H1 (cell line): ENCODE measurements around the gene USP10. TPM values are rescaled to one million over a fixed set of nuclear protein-coding genes. Genes with fewer than 3 reads are reported as not detected.

Experiments
- CTCF ChIA-PET: fragments of 300-600 bp; sonication (Branson Sonifier 250); formaldehyde crosslinking; loops from one replicate; lab custom pipeline; 2021; ENCODE audit not compliant: partially characterized antibody; lab: Charles Lee
- POLR2A ChIA-PET: fragments of 300-600 bp; sonication (Branson Sonifier 250); formaldehyde crosslinking; loops from one replicate; lab custom pipeline; 2021; ENCODE audit warnings: inconsistent platforms; ENCODE audit not compliant: partially characterized antibody; lab: Charles Lee
- DNase-seq, 2 experiments: peaks; one replicate each; pipeline versions ENCODE4 v3.0.0 to v3.0.0-alpha.2; 2010 to 2022; ENCODE audit warnings: low spot score in 2 of 2, low read depth in 1 of 2, mixed read lengths in 1 of 2
- FAIRE-seq: peaks from 2 replicates; lab custom pipeline; 2011; peaks lifted over from hg19 to GRCh38; lab: Jason Lieb, UNC
- H2AFZ ChIP-seq: 2 replicates; pipeline ENCODE4 v1.8.1; 2012; ENCODE audit warnings: low read length, inconsistent platforms
- H2AK5ac ChIP-seq: 2 replicates; pipeline ENCODE4 v1.6.1; 2013; ENCODE audit warnings: low read depth, low read length
- H2BK120ac ChIP-seq: replicated peaks from 2 replicates; pipeline ENCODE3; 2013; ENCODE audit warnings: low read depth, low read length, inconsistent platforms
- H2BK12ac ChIP-seq: 2 replicates; pipeline ENCODE4 v1.6.1; 2013; ENCODE audit warnings: low read depth, low read length
- H2BK15ac ChIP-seq: 2 replicates; pipeline ENCODE4 v1.6.1; 2013; ENCODE audit warnings: low read length
- H2BK20ac ChIP-seq: 2 replicates; pipeline ENCODE4 v1.6.1; 2013; ENCODE audit warnings: low read length
- H2BK5ac ChIP-seq: 2 replicates; pipeline ENCODE4 v1.6.1; 2013; ENCODE audit warnings: low read depth, low read length
- H3K14ac ChIP-seq: 2 replicates; pipeline ENCODE4 v1.6.1; 2013; ENCODE audit warnings: inconsistent platforms; ENCODE audit not compliant: insufficient read length
- H3K18ac ChIP-seq: 2 replicates; pipeline ENCODE4 v1.6.1; 2013; ENCODE audit warnings: low read length; ENCODE audit errors: extremely low read depth
- H3K23ac ChIP-seq: 2 replicates; pipeline ENCODE4 v1.6.1; 2013; ENCODE audit warnings: inconsistent platforms; ENCODE audit not compliant: insufficient read length
- H3K23me2 ChIP-seq: 2 replicates; pipeline ENCODE4 v1.6.1; 2013; ENCODE audit warnings: low read depth, low read length
- H3K27ac ChIP-seq: 2 replicates; pipeline ENCODE4 v1.6.1; 2011; ENCODE audit warnings: low read depth, low read length, inconsistent platforms
- H3K27me3 ChIP-seq, 4 experiments: replicated peaks in 1 of 4; 1 replicate in 1 of 4; 2 replicates in 3 of 4; pipeline versions ENCODE4 v1.6.1 to v1.8.1; 2011 to 2013; ENCODE audit warnings: low read length in 3 of 4, mild to moderate bottlenecking in 3 of 4, inconsistent platforms in 2 of 4, mixed read lengths in 2 of 4, moderate library complexity in 1 of 4; ENCODE audit not compliant: control insufficient read depth in 3 of 4, insufficient read depth in 3 of 4; ENCODE audit errors: extremely low read depth in 1 of 4
- H3K36me3 ChIP-seq, 4 experiments: 2 replicates each; pipeline versions ENCODE4 v1.6.1 to v1.8.1; 2011 to 2013; ENCODE audit warnings: mild to moderate bottlenecking in 4 of 4, low read length in 3 of 4, moderate library complexity in 2 of 4, control low read depth in 1 of 4, inconsistent platforms in 1 of 4; ENCODE audit not compliant: insufficient read depth in 4 of 4, control insufficient read depth in 2 of 4
- H3K4ac ChIP-seq: replicated peaks from 2 replicates; pipeline ENCODE3; 2013; ENCODE audit warnings: low read length, low read depth, mixed read lengths, inconsistent platforms; ENCODE audit not compliant: insufficient read length
- H3K4me1 ChIP-seq, 4 experiments: replicated peaks in 1 of 4; 1 replicate in 1 of 4; 2 replicates in 3 of 4; pipeline versions ENCODE4 v1.6.1 to v1.8.1; 2011 to 2013; ENCODE audit warnings: low read length in 3 of 4, inconsistent platforms in 2 of 4, mixed read lengths in 1 of 4; ENCODE audit not compliant: insufficient read depth in 4 of 4, control insufficient read depth in 3 of 4
- H3K4me2 ChIP-seq, 2 experiments: 2 replicates each; pipeline versions ENCODE4 v1.6.1 to v1.8.1; 2011 to 2013; ENCODE audit warnings: low read depth in 2 of 2, low read length in 2 of 2, control low read depth in 1 of 2, inconsistent platforms in 1 of 2, mild to moderate bottlenecking in 1 of 2; ENCODE audit not compliant: insufficient read depth in 1 of 2
- H3K4me3 ChIP-seq, 4 experiments: fragments of 200-600, 300-600 bp in 1 of 4; sonication (generic), shearing (Covaris generic), sonication (Bioruptor Twin) in 1 of 4; 2 replicates each; pipeline versions ENCODE4 v1.5.1 to v1.8.1; 2011 to 2016; ENCODE audit warnings: low read length in 4 of 4, low read depth in 3 of 4, control low read depth in 2 of 4, inconsistent platforms in 2 of 4, mild to moderate bottlenecking in 2 of 4, mixed read lengths in 1 of 4, moderate library complexity in 1 of 4; ENCODE audit not compliant: insufficient read depth in 2 of 4; ENCODE audit errors: extremely low read depth in 1 of 4
- H3K56ac ChIP-seq: replicated peaks from 2 replicates; pipeline ENCODE3; 2013; ENCODE audit warnings: low read depth, mild to moderate bottlenecking, mixed read lengths, low read length, inconsistent platforms; ENCODE audit not compliant: insufficient read length
- H3K79me1 ChIP-seq: 2 replicates; pipeline ENCODE4 v1.6.1; 2013; ENCODE audit warnings: low read depth, low read length, control low read depth
- H3K79me2 ChIP-seq, 2 experiments: 2 replicates each; pipeline versions ENCODE4 v1.6.1 to v1.8.1; 2012 to 2013; ENCODE audit warnings: low read length in 2 of 2, mild to moderate bottlenecking in 2 of 2, inconsistent platforms in 1 of 2; ENCODE audit not compliant: insufficient read depth in 2 of 2, control insufficient read depth in 1 of 2
- H3K9ac ChIP-seq, 4 experiments: replicated peaks in 1 of 4; 1 replicate in 1 of 4; 2 replicates in 3 of 4; pipeline versions ENCODE4 v1.6.1 to v1.8.1; 2011 to 2013; ENCODE audit warnings: low read depth in 3 of 4, low read length in 3 of 4, control low read depth in 2 of 4, mild to moderate bottlenecking in 2 of 4, moderate library complexity in 2 of 4, inconsistent platforms in 1 of 4; ENCODE audit errors: extremely low read depth in 1 of 4
- H3K9me3 ChIP-seq, 2 experiments: 2 replicates each; pipeline versions ENCODE4 v1.6.1 to v1.8.1; 2012 to 2013; ENCODE audit warnings: mild to moderate bottlenecking in 2 of 2, moderate library complexity in 2 of 2, control low read depth in 1 of 2, inconsistent platforms in 1 of 2, low read depth in 1 of 2, low read length in 1 of 2, mixed read lengths in 1 of 2; ENCODE audit not compliant: insufficient read depth in 2 of 2
- H4K20me1 ChIP-seq, 2 experiments: replicated peaks in 1 of 2; 2 replicates each; pipeline versions ENCODE3 to v1.8.1; 2011 to 2013; ENCODE audit warnings: inconsistent platforms in 2 of 2, low read length in 2 of 2, mild to moderate bottlenecking in 1 of 2; ENCODE audit not compliant: insufficient read depth in 2 of 2, control insufficient read depth in 1 of 2
- H4K5ac ChIP-seq: 2 replicates; pipeline ENCODE4 v1.6.1; 2013; ENCODE audit warnings: low read length, low read depth, mixed read lengths, inconsistent platforms; ENCODE audit not compliant: insufficient read length
- H4K8ac ChIP-seq: 2 replicates; pipeline ENCODE4 v1.8.0; 2013; ENCODE audit warnings: mild to moderate bottlenecking, moderate library complexity, low read length, inconsistent platforms; ENCODE audit not compliant: insufficient read depth; ENCODE audit errors: extremely low read depth
- H4K91ac ChIP-seq: replicated peaks from 2 replicates; pipeline ENCODE3; 2013; ENCODE audit warnings: low read length, mixed read lengths, inconsistent platforms; ENCODE audit not compliant: insufficient read length
- BCL11A ChIP-seq, 2 experiments: IDR thresholded peaks; one replicate each; pipeline ENCODE4 v1.6.1; 2011; ENCODE audit warnings: low read depth in 2 of 2, low read length in 2 of 2, mild to moderate bottlenecking in 2 of 2
- CBX8 ChIP-seq: fragments of 300-800, 300-1000 bp; sonication (generic); IDR thresholded peaks from 2 replicates; pipeline ENCODE4 v1.7.1; 2016; ENCODE audit warnings: low read depth, low read length, borderline replicate concordance
- CHD2 ChIP-seq: IDR thresholded peaks from 2 replicates; pipeline ENCODE4 v1.6.1; 2012; ENCODE audit warnings: low read length, improper control_type of control experiment
- FOSL1 ChIP-seq: IDR thresholded peaks from 2 replicates; pipeline ENCODE4 v1.6.1; 2011; ENCODE audit warnings: mild to moderate bottlenecking, low read depth, low read length, moderate library complexity; ENCODE audit not compliant: insufficient read depth
- HDAC6 ChIP-seq: IDR thresholded peaks from one replicate; pipeline ENCODE4 v1.7.1; 2012; ENCODE audit warnings: low read depth, mild to moderate bottlenecking, inconsistent platforms, low read length, moderate library complexity
- JUN ChIP-seq: IDR thresholded peaks from 2 replicates; pipeline ENCODE4 v1.6.1; 2011; ENCODE audit warnings: low read depth, mild to moderate bottlenecking, improper control_type of control experiment, low read length
- KDM1A ChIP-seq: fragments of 200-600, 300-600 bp; sonication (generic); IDR thresholded peaks from 2 replicates; pipeline ENCODE4 v1.7.1; 2016; ENCODE audit warnings: mild to moderate bottlenecking, low read length, borderline replicate concordance
- KDM4A ChIP-seq: IDR thresholded peaks from one replicate; pipeline ENCODE4 v1.7.1; 2012; ENCODE audit warnings: low read depth, mild to moderate bottlenecking, moderate library complexity, low read length, inconsistent platforms; ENCODE audit not compliant: severe bottlenecking
- POLR2A ChIP-seq, 2 experiments: IDR thresholded peaks; 1 replicate in 1 of 2; 2 replicates in 1 of 2; pipeline ENCODE4 v1.6.1; 2011; ENCODE audit warnings: low read depth in 2 of 2, low read length in 2 of 2, mild to moderate bottlenecking in 2 of 2; ENCODE audit errors: control extremely low read depth in 1 of 2
- SIN3A ChIP-seq, 2 experiments: IDR thresholded peaks in 1 of 2; conservative IDR thresholded peaks in 1 of 2; 2 replicates each; pipeline ENCODE4 v1.6.1; 2011 to 2012; ENCODE audit warnings: low read length in 2 of 2, improper control_type of control experiment in 1 of 2, low read depth in 1 of 2, mild to moderate bottlenecking in 1 of 2
- SIX5 ChIP-seq: IDR thresholded peaks from 2 replicates; pipeline ENCODE4 v1.6.1; 2011; ENCODE audit warnings: mild to moderate bottlenecking, low read depth, low read length
- SRF ChIP-seq: IDR thresholded peaks from 2 replicates; pipeline ENCODE4 v1.6.1; 2011; ENCODE audit warnings: mild to moderate bottlenecking, low read depth, low read length, moderate library complexity
- TAF7 ChIP-seq: optimal IDR thresholded peaks from 2 replicates; pipeline ENCODE3; 2011; ENCODE audit warnings: low read depth, mild to moderate bottlenecking, inconsistent platforms, low read length, moderate library complexity, borderline replicate concordance
- ZNF274 ChIP-seq: IDR thresholded peaks from 2 replicates; pipeline ENCODE4 v1.7.0; 2012; ENCODE audit warnings: low read length, borderline replicate concordance; ENCODE audit errors: extremely low read depth
- WGBS, 2 experiments: shearing (Covaris generic) in 1 of 2; methylation state at CpG; one replicate each; pipeline versions ENCODE4 v1.1.6 to v1.1.7; 2013 to 2015; ENCODE audit warnings: low lambda C conversion rate in 2 of 2, mixed read lengths in 2 of 2, inconsistent platforms in 1 of 2, low coverage in 1 of 2, missing lambda C conversion rate in 1 of 2; ENCODE audit not compliant: insufficient replicate concordance in 2 of 2, insufficient coverage in 1 of 2, insufficient read length in 1 of 2; ENCODE audit errors: extremely low coverage in 1 of 2, missing lambda C conversion rate in 1 of 2; 5-methylcytosine and 5-hydroxymethylcytosine counted together
- polyA plus RNA-seq, 7 experiments: library from polyadenylated mRNA; depleted of rRNA in 3 of 7; stranded (reverse) in 5 of 7; unstranded in 2 of 7; fragments of >200 nt in 5 of 7; fragments of 200-250 nt in 2 of 7; gene quantifications; 1 replicate in 5 of 7; 2 replicates in 1 of 7; 4 replicates in 1 of 7; pipeline versions ENCODE4 v1.2.1 to v1.2.3, GENCODE V29; 2011 to 2013; ENCODE audit warnings: missing spikeins in 2 of 7, mixed read lengths in 2 of 7
- total RNA-seq: library from RNA; stranded (reverse); fragmentation: NEBNext Ultra II Directional; extraction: Animal tissue kit (Norgen Biotek cat#: 25700); gene quantifications from 2 replicates; pipeline ENCODE4 v1.2.1, GENCODE V29; 2021

The USP10 gene
- total and polyA plus RNA-seq, 2 of the 8 experiments (the other 6 are each of a cell fraction or from before 2014, with no cell fraction given), result 171 to 195 TPM

DNA sequence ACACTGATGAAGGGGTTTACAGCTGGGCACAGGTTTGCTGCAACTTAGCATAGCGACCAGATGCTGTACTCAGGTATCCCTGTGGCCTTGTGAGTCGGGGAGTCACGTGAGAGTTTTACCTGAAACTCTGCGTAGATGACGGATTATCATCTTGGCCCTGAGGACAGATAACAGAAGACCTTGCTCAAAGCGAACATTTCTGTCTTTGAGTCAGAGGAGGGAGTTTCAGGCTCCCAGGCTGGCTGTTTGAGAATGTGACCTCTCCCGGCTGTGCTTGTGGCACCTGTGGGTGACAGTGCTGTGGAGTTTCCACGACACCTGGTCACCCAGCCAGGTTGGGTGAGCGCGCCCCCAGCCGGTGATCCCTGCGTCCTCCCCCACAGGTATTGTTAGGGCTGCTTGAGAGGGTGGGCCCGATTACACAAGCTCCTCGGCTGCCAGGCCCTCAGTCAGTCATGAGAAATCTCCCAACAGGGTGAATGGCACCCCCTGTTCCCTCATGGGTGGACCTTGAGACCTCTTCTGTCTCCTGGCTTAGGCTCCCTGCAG lies 75.5 kb downstream of the USP10 start:
- H3K27me3 ChIP-seq, result no peaks in the 10 kb centered on the region
- H2BK20ac ChIP-seq, result no peak overlapping the region
- H3K9ac ChIP-seq, result no peak overlapping the region
- H2BK5ac ChIP-seq, result no peak overlapping the region
- no peak overlapping the region for H2AK5ac ChIP-seq
- H3K27ac ChIP-seq, result no peak overlapping the region; the same call in 1 of the 2 replicates
- no peak overlapping the region for H3K14ac ChIP-seq
- no peak overlapping the region for H2BK12ac ChIP-seq
- no peak overlapping the region for H3K56ac ChIP-seq
- no peak overlapping the region for H2BK15ac ChIP-seq
- H3K4ac ChIP-seq, result no peak overlapping the region
- ChIA-PET CTCF (interaction anchor here (0.6 to 2.1 kb wide), 4 partner anchors 22 to 196 kb away, joined by 3 to 8 read pairs (median 4); no protein-coding TSS in a partner anchor), POLR2A (no interaction called here)
- H3K79me2 ChIP-seq, result peaks cover 0 to 4% of the 10 kb centered on the region in 2 experiments; a peak in 1 of 4 replicates
- no peaks in the 10 kb centered on the region for H3K4me1 ChIP-seq
- H3K18ac ChIP-seq, result no peak overlapping the region
- DNase-seq (no peak), FAIRE-seq (no peak)
- H3K79me1 ChIP-seq, result no peaks in the 10 kb centered on the region; the same call in 1 of the 2 replicates
- no peaks in the 10 kb centered on the region for H3K9me3 ChIP-seq
- H4K20me1 ChIP-seq, result peaks cover 3 to 4% of the 10 kb centered on the region in 2 experiments
- no peak overlapping the region for H3K4me3 ChIP-seq
- H3K4me2 ChIP-seq, result no peak overlapping the region
- no peaks in the 10 kb centered on the region for H3K23me2 ChIP-seq
- H3K36me3 ChIP-seq, result peaks cover 14 to 65% (median 47%) of the 10 kb centered on the region in 4 experiments
- H4K5ac ChIP-seq, result no peak overlapping the region
- H3K23ac ChIP-seq, result no peak overlapping the region
- H4K8ac ChIP-seq, result no peak overlapping the region
- no peak overlapping the region for H4K91ac ChIP-seq
- WGBS, 2 experiments, result 96% methylated on average over 14 of the region's 14 CpGs; no CpG with 5 or more reads in 1 of the 2 experiments
- H2BK120ac ChIP-seq, result no peak overlapping the region
- no peak overlapping the region for H2AFZ ChIP-seq
- TF ChIP-seq ZNF274 (no peak), HDAC6 (no peak), SIN3A (conservative IDR thresholded peaks at IDR 0.05 in 1 of 2, IDR thresholded peaks at IDR 0.05 in 1 of 2; ENCODE audit: low read depth in 1 of 2, low read length in 2 of 2) (no peak), POLR2A (IDR thresholded peaks at IDR 0.05; ENCODE audit: control extremely low read depth in 1 of 2, low read depth in 2 of 2, low read length in 2 of 2) (no peak), JUN (no peak), SRF (no peak), SIX5 (no peak), BCL11A (IDR thresholded peaks at IDR 0.05; ENCODE audit: low read depth in 2 of 2, low read length in 2 of 2) (no peak), FOSL1 (no peak), CHD2 (no peak), CBX8 (no peak), TAF7 (no peak), KDM1A (no peak), KDM4A (no peak)
